Measurements from ENCODE around the gene TEDC1.

Gene TEDC1

GRCh38 chr14:105490572-105491365 is at the start of gene TEDC1:
Gene TEDC1 (plus strand): TSS chr14:105491246. CDS start chr14:105491376, 130 bp downstream.
- DNase-seq: peak; percentile 100

GRCh38 chr14:105442125-105442524 is 48.9 kb upstream of the TEDC1 start:
- no peak for DNase-seq

- no peak for DNase-seq
Observed at GRCh38 chr14:105442834-105443233, 48.2 kb upstream of the TEDC1 start.

- no peak for DNase-seq
Observed at GRCh38 chr14:105444859-105445258, 46.2 kb upstream of the TEDC1 start.

GRCh38 chr14:105445290-105445689 is 45.8 kb upstream of the TEDC1 start:
- DNase-seq: no peak

- no peak for DNase-seq
Observed at GRCh38 chr14:105445901-105446845, 44.9 kb upstream of the TEDC1 start.

GRCh38 chr14:105446971-105447370 is 44.1 kb upstream of the TEDC1 start:
- no peak for DNase-seq

GRCh38 chr14:105447651-105448640 is 43.1 kb upstream of the TEDC1 start:
- no peak for DNase-seq

- no peak for DNase-seq
Observed at GRCh38 chr14:105448706-105449111, 42.3 kb upstream of the TEDC1 start.

- DNase-seq: no peak
Observed at GRCh38 chr14:105449276-105450122, 41.5 kb upstream of the TEDC1 start.

GRCh38 chr14:105450123-105450505 is 40.9 kb upstream of the TEDC1 start:
- DNase-seq: no peak

GRCh38 chr14:105450864-105451720 is 40.0 kb upstream of the TEDC1 start:
- no peak for DNase-seq

GRCh38 chr14:105452963-105453362 is 38.1 kb upstream of the TEDC1 start:
- no peak for DNase-seq

GRCh38 chr14:105453847-105454246 is 37.2 kb upstream of the TEDC1 start:
- DNase-seq: no peak

GRCh38 chr14:105455086-105455640 is 35.9 kb upstream of the TEDC1 start:
- DNase-seq: no peak

GRCh38 chr14:105455766-105456660 is 35.0 kb upstream of the TEDC1 start:
- DNase-seq: no peak

GRCh38 chr14:105456736-105457617 is 34.1 kb upstream of the TEDC1 start:
- no peak for DNase-seq

- DNase-seq: no peak
Observed at GRCh38 chr14:105458010-105458409, 33.0 kb upstream of the TEDC1 start.

Data from NCI-H524 treated with DMSO at 0.1 percent for 48 hours (cell line).